ENCODE results near the gene WDSUB1. TPM values are rescaled to one million over a fixed set of nuclear protein-coding genes. Genes with fewer than 3 reads are reported as not detected.

The WDSUB1 gene
- total RNA-seq, 2 donors from 2014 or later: 3.2 to 4.7 TPM

GRCh38 chr2:159195697-159196096 lies 90.8 kb downstream of the WDSUB1 start:
- Histone ChIP-seq H3K4me1 (peaks cover 0 to 51% of the 10 kb centered on the region in 2 donors), H3K36me3 (peaks cover 41% of the 10 kb centered on the region), H3K27me3 (no peaks in the 10 kb centered on the region), H3K9me3 (no peaks in the 10 kb centered on the region), H3K27ac (peak overlapping the region; percentile 54 to 73), H3K4me3 (no peak overlapping the region)
- TF ChIP-seq, protein P1, sequence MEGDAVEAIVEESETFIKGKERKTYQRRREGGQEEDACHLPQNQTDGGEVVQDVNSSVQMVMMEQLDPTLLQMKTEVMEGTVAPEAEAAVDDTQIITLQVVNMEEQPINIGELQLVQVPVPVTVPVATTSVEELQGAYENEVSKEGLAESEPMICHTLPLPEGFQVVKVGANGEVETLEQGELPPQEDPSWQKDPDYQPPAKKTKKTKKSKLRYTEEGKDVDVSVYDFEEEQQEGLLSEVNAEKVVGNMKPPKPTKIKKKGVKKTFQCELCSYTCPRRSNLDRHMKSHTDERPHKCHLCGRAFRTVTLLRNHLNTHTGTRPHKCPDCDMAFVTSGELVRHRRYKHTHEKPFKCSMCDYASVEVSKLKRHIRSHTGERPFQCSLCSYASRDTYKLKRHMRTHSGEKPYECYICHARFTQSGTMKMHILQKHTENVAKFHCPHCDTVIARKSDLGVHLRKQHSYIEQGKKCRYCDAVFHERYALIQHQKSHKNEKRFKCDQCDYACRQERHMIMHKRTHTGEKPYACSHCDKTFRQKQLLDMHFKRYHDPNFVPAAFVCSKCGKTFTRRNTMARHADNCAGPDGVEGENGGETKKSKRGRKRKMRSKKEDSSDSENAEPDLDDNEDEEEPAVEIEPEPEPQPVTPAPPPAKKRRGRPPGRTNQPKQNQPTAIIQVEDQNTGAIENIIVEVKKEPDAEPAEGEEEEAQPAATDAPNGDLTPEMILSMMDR (IDR thresholded peaks at IDR 0.05): no peak
- no peak for DNase-seq (ENCODE audit: low spot score)

DNA sequence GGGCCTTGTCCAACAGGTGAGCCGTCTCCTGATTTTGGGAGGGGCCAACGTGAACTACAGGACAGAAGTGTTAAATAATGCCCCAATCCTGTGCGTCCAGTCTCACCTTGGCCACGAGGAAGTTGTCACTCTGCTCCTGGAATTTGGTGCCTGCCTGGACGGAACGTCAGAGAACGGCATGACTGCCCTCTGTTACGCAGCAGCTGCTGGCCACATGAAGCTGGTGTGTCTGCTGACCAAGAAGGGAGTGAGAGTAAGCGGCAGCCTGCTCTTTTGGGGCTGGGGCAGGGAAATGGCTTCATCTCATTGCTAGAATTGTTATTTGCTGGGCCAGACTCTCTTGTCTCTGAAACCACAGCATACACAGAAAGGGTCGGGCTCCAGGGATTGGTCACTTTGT lies 92.3 kb downstream of the WDSUB1 start:
- no peaks in the 10 kb centered on the region for H3K9me3 ChIP-seq
- peaks cover 0 to 37% of the 10 kb centered on the region in 2 donors for H3K4me1 ChIP-seq
- H3K27ac ChIP-seq: peak overlapping the region; percentile 54 to 73
- TF ChIP-seq, protein P1 (IDR thresholded peaks at IDR 0.05): no peak
- no peaks in the 10 kb centered on the region for H3K27me3 ChIP-seq
- H3K4me3 ChIP-seq: no peak overlapping the region
- H3K36me3 ChIP-seq: peaks cover 39% of the 10 kb centered on the region
- DNase-seq (ENCODE audit: low spot score): no peak

DNA sequence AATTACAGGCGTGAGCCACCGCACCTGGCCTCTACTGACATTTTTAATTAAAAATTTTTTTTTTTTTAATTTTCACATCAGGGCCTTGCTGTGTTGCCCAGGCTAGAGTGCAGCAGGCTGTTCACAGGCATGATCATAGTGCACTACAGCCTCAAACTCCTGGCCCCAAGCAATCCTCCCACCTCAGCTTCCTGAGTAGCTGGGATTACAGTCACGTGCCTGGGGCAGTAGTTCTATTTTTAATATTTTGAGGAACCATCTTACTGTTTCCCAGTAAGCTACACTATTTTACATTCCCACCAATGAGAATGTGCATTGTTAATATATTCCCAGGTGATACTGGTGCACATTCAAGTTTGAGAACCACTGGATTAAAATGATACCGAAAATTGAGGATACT lies 92.7 kb downstream of the WDSUB1 start:
- no peak for DNase-seq (ENCODE audit: low spot score)
- TF ChIP-seq, protein P1 (IDR thresholded peaks at IDR 0.05): no peak
- H3K4me1 ChIP-seq: peaks cover 0 to 33% of the 10 kb centered on the region in 2 donors
- peak overlapping the region; percentile 54 to 73 for H3K27ac ChIP-seq
- H3K9me3 ChIP-seq: no peaks in the 10 kb centered on the region
- H3K27me3 ChIP-seq: no peaks in the 10 kb centered on the region
- H3K36me3 ChIP-seq: peaks cover 35% of the 10 kb centered on the region
- no peak overlapping the region for H3K4me3 ChIP-seq

- Histone ChIP-seq H3K27me3 (no peaks in the 10 kb centered on the region), H3K4me1 (peaks cover 0 to 33% of the 10 kb centered on the region in 2 donors), H3K9me3 (no peaks in the 10 kb centered on the region), H3K27ac (no peak overlapping the region), H3K4me3 (no peak overlapping the region), H3K36me3 (peaks cover 24% of the 10 kb centered on the region)
- TF ChIP-seq, protein P1 (IDR thresholded peaks at IDR 0.05): no peak
- no peak for DNase-seq (ENCODE audit: low spot score)
Measured at GRCh38 chr2:159192371-159192918, 94.1 kb downstream of the WDSUB1 start.

DNA sequence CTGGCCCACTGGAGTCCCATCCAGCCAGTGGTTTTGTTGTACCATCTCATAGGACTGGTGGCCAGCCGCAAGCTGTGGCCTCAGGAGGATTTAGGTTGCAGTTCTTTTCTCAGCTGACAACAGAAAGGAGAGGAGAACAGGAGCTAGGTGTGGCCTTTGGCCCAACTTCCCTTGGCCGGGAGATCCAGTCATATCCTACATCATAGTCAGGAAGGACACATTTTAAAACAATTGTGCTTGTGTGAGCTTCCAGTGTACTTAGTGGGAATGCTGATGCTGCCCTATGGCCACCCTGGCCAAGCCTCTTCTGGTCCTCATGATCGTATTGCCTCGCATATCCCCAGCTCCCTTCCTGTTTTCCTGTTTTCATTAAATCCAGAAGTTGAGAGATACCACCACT lies 98.1 kb downstream of the WDSUB1 start:
- Histone ChIP-seq H3K9me3 (no peaks in the 10 kb centered on the region), H3K36me3 (peaks cover 26% of the 10 kb centered on the region), H3K4me1 (peaks cover 0 to 17% of the 10 kb centered on the region in 2 donors), H3K27me3 (no peaks in the 10 kb centered on the region), H3K27ac (peak overlapping the region; percentile 5 to 19), H3K4me3 (no peak overlapping the region)
- TF ChIP-seq, protein P1 (IDR thresholded peaks at IDR 0.05): no peak
- no peak for DNase-seq (ENCODE audit: low spot score)

DNA sequence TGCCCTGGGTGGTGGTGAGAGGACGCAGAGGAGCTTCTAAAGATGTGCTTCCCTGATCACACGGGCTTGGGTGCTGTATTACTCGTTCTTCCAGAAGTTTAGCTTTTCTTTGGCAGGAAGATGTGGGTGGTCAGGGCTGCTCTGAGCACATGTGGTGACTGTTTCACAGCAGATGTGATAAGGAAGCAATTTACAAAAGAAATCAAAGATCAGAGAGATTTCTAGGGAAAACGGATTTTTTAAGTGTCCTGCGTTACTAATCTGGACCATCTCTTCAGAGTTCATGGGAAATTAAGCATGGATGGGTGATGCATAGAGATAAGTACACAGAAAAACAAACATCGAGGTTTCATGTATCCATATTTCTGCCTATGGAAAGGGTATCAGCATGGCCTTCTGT lies 99.4 kb downstream of the WDSUB1 start:
- no peak overlapping the region for H3K27ac ChIP-seq
- no peak overlapping the region for H3K4me3 ChIP-seq
- TF ChIP-seq, protein P1 (IDR thresholded peaks at IDR 0.05): no peak
- H3K27me3 ChIP-seq: no peaks in the 10 kb centered on the region
- H3K4me1 ChIP-seq: peaks cover 0 to 25% of the 10 kb centered on the region in 2 donors
- H3K36me3 ChIP-seq: peaks cover 26% of the 10 kb centered on the region
- DNase-seq (ENCODE audit: low spot score): no peak
- H3K9me3 ChIP-seq: no peaks in the 10 kb centered on the region

Measured in right atrium auricular region (tissue), 2 donors.